Right ventricle myocardium superior (tissue), 1 donor: ENCODE results near the gene FLYWCH1. TPM values are rescaled to one million over a fixed set of nuclear protein-coding genes. Genes with fewer than 3 reads are reported as not detected.

ENCODE experiments used
- ATAC-seq: fragments of 200-7000 bp; cut with Tn5 transposase; one replicate; pipeline ENCODE4 v1.9.1; 2020; ENCODE audit warnings: mild to moderate bottlenecking; ENCODE audit not compliant: poor library complexity
- DNase-seq: peaks from one replicate; pipeline ENCODE4 v3.0.0-alpha.2; 2020
- intact Hi-C: fragments of 100-400 bp; cut with DNase I; formaldehyde crosslinking; loops from one replicate; pipeline ENCODE4 v1.11.2; 2022
- total RNA-seq: library from RNA; stranded (reverse); fragmentation: NEBNext Ultra II Directional; extraction: Animal tissue kit (Norgen Biotek cat#: 25700); gene quantifications from one replicate; pipeline ENCODE4 v1.2.1, GENCODE V29; 2021
- donor health status: DM: no; HTN: yes; CAD: no; lungs with severe emphysema.

Gene FLYWCH1
- total RNA-seq, 1 donor from 2014 or later = 36.8 TPM

- no peak for DNase-seq
- intact Hi-C loops = no loop called here
- ATAC-seq = no peak
Measured at GRCh38 chr16:2973605-2974318, 62.0 kb downstream of the FLYWCH1 start.

GRCh38 chr16:2974319-2975056 lies 62.8 kb downstream of the FLYWCH1 start:
- intact Hi-C loops = no loop called here
- ATAC-seq = no peak
- no peak for DNase-seq

- intact Hi-C loops = no loop called here
- ATAC-seq (no peak), DNase-seq (no peak)
Measured at GRCh38 chr16:2975161-2975795, 63.5 kb downstream of the FLYWCH1 start.

GRCh38 chr16:2976201-2976600 lies 64.5 kb downstream of the FLYWCH1 start:
- DNase-seq (no peak), ATAC-seq (no peak)
- intact Hi-C loops = no loop called here

- intact Hi-C loops = no loop called here
- DNase-seq (no peak), ATAC-seq (no peak)
Measured at GRCh38 chr16:2976673-2977072, 64.9 kb downstream of the FLYWCH1 start.

GRCh38 chr16:2977440-2977839 lies 65.7 kb downstream of the FLYWCH1 start:
- intact Hi-C loops = no loop called here
- no peak for ATAC-seq

GRCh38 chr16:2979669-2980226 lies 68.0 kb downstream of the FLYWCH1 start:
- intact Hi-C loops = no loop called here
- DNase-seq (no peak), ATAC-seq (no peak)

More at GRCh38 chr16:2977440-2977839, 65.7 kb downstream of the FLYWCH1 start:
- no peak for DNase-seq

- DNase-seq = peak; percentile 95
- intact Hi-C loops = no loop called here
Measured at GRCh38 chr16:2980227-2981176, 68.8 kb downstream of the FLYWCH1 start, which contains the start of gene PKMYT1. TSS of gene PKMYT1 (minus strand) at chr16:2980446. CDS start at chr16:2979657, 789 bp downstream.

GRCh38 chr16:2981177-2981898 lies 69.6 kb downstream of the FLYWCH1 start:
- intact Hi-C loops = no loop called here
- ATAC-seq (no peak), DNase-seq (no peak)

More at GRCh38 chr16:2980227-2981176, 68.8 kb downstream of the FLYWCH1 start, which contains the start of gene PKMYT1:
- ATAC-seq = peak; percentile 97

- intact Hi-C loops = no loop called here
- DNase-seq (no peak), ATAC-seq (no peak)
Measured at GRCh38 chr16:2981899-2982250, 70.1 kb downstream of the FLYWCH1 start.

- ATAC-seq = no peak
- intact Hi-C loops = no loop called here
Measured at GRCh38 chr16:2982402-2982801, 70.7 kb downstream of the FLYWCH1 start.

GRCh38 chr16:2983706-2984136 lies 72.0 kb downstream of the FLYWCH1 start:
- peak; percentile 55 for ATAC-seq
- peak; percentile 90 for DNase-seq
- intact Hi-C loops = no loop called here

More at GRCh38 chr16:2982402-2982801, 70.7 kb downstream of the FLYWCH1 start:
- no peak for DNase-seq

GRCh38 chr16:2985462-2985861 lies 73.7 kb downstream of the FLYWCH1 start:
- ATAC-seq (peak; percentile 50), DNase-seq (peak; percentile 66)
- intact Hi-C loops = no loop called here

GRCh38 chr16:2985893-2986355 lies 74.2 kb downstream of the FLYWCH1 start:
- peak; percentile 80 for DNase-seq
- peak; percentile 78 for ATAC-seq
- intact Hi-C loops = no loop called here

GRCh38 chr16:2986623-2987188 lies 75.0 kb downstream of the FLYWCH1 start:
- no peak for DNase-seq
- ATAC-seq = no peak
- intact Hi-C loops = no loop called here

GRCh38 chr16:2987286-2987685 lies 75.6 kb downstream of the FLYWCH1 start:
- ATAC-seq (no peak), DNase-seq (no peak)
- intact Hi-C loops = no loop called here

GRCh38 chr16:2987833-2988232 lies 76.1 kb downstream of the FLYWCH1 start:
- ATAC-seq = no peak
- intact Hi-C loops = no loop called here
- DNase-seq = no peak
